ENCODE results near the gene SOCS3. TPM values are rescaled to one million over a fixed set of nuclear protein-coding genes. Genes with fewer than 3 reads are reported as not detected.

The SOCS3 gene
- total and polyA plus RNA-seq, 10 of the 15 experiments (the other 5 are each of a cell fraction or from before 2014, with no cell fraction given): 0.05 to 3.9 (median 1.0) TPM

GRCh38 chr17:78365561-78366108 is 5.8 kb upstream of the SOCS3 start:
- Histone ChIP-seq H3K9ac (ENCODE audit: control insufficient read depth, insufficient read depth, low read length) (no peak overlapping the region), H2AFZ (ENCODE audit: control insufficient read depth, low read depth, low read length) (no peak overlapping the region), H3K4me2 (ENCODE audit: control insufficient read depth, insufficient read depth) (no peak overlapping the region), H3K9me3 (replicated peaks; ENCODE audit: control insufficient read depth, insufficient read depth, low read length) (no peaks in the 10 kb centered on the region), H3K27ac (ENCODE audit: control insufficient read depth, insufficient read depth) (no peak overlapping the region), H3K27me3 (replicated peaks in 1 of 2; ENCODE audit: control insufficient read depth in 2 of 2, insufficient read depth in 2 of 2, low read length in 1 of 2) (0 out of 4 replicates have a peak, but pooled peaks cover 0 to 2% of the 10 kb centered on the region in 2 experiments), H3K4me3 (no peak overlapping the region), H3K79me2 (ENCODE audit: control insufficient read depth, insufficient read depth, low read length) (no peaks in the 10 kb centered on the region), H3K36me3 (ENCODE audit: control insufficient read depth in 2 of 2, insufficient read depth in 2 of 2, low read length in 1 of 2) (no peaks in the 10 kb centered on the region), H3K4me1 (ENCODE audit: control insufficient read depth, insufficient read depth, low read length) (peaks cover 23% of the 10 kb centered on the region), H4K20me1 (ENCODE audit: control insufficient read depth, insufficient read depth) (no peaks in the 10 kb centered on the region)
- ChIA-PET CTCF (interaction anchor here (0.9 to 6.6 kb wide), 6 partner anchors 10 to 281 kb away, joined by 3 to 96 read pairs (median 5); no protein-coding TSS in a partner anchor), SMC1A (ENCODE audit: uncharacterized antibody, unreplicated experiment) (interaction anchor here (0.7 to 6.1 kb wide), 3 partner anchors 29 to 57 kb away, joined by 3 to 26 read pairs (median 3); no protein-coding TSS in a partner anchor), POLR2A (interaction anchor here (0.9 to 3.9 kb wide), 3 partner anchors 8 to 17 kb away, joined by 3 to 16 read pairs (median 13); no protein-coding TSS in a partner anchor), RAD21 (ENCODE audit: unreplicated experiment) (interaction anchor here (0.8 to 5.3 kb wide), 4 partner anchors 9 to 55 kb away, joined by 3 to 52 read pairs (median 6); no protein-coding TSS in a partner anchor)
- FAIRE-seq: no peak
- in situ Hi-C loops (cut with MboI): no loop called here
- WGBS (ENCODE audit: insufficient coverage, insufficient replicate concordance, low lambda C conversion rate, missing lambda C conversion rate): 65% methylated on average over 16 of the region's 16 CpGs
- intact Hi-C loops (cut with micrococcal nuclease; ENCODE audit: unreplicated experiment): no loop called here
- TF ChIP-seq CEBPB (IDR thresholded peaks at IDR 0.05; ENCODE audit: borderline replicate concordance in 1 of 2, low read depth in 2 of 2, low read length in 2 of 2) (no peak), ZBTB33 (IDR thresholded peaks at IDR 0.05) (no peak), RAD51 (IDR thresholded peaks at IDR 0.05) (no peak), SMARCA5 (IDR thresholded peaks at IDR 0.05) (no peak), GATAD2B (conservative IDR thresholded peaks at IDR 0.05; ENCODE audit: low read depth) (no peak), FOXK2 (IDR thresholded peaks at IDR 0.05) (no peak), TARDBP (IDR thresholded peaks at IDR 0.05; ENCODE audit: borderline replicate concordance) (no peak), SMC3 (IDR thresholded peaks at IDR 0.05; ENCODE audit: borderline replicate concordance, low read length) (no peak), ZNF207 (IDR thresholded peaks at IDR 0.05; ENCODE audit: borderline replicate concordance) (no peak), FOXM1 (IDR thresholded peaks at IDR 0.05; ENCODE audit: low read depth, low read length) (no peak), MYB (IDR thresholded peaks at IDR 0.05; ENCODE audit: borderline replicate concordance, low read depth, low read length) (no peak), ZZZ3 (IDR thresholded peaks at IDR 0.05; ENCODE audit: control insufficient read depth, insufficient read length, low read depth) (no peak), ATF2 (IDR thresholded peaks at IDR 0.05; ENCODE audit: low read length) (no peak)
- BruUV-seq (replicated peaks): no TSS peak
- ATAC-seq: no peak
- no peak for DNase-seq (ENCODE audit: low read depth, low spot score)
